Measurements from ENCODE around the gene ARHGEF7.
"Not testable (repeated sequence)": the region's sequence is repeated elsewhere in the genome, so short reads cannot be mapped to it uniquely, and the experiment has no call there.

ARHGEF7 gene

GRCh38 chr13:111115061-111115964 is at the start of gene ARHGEF7:
ARHGEF7 (plus strand) TSS chr13:111115310; CDS start chr13:111115527, 217 bp downstream.
- DNase-seq = peak; percentile 53

GRCh38 chr13:111065698-111066097 is 49.4 kb upstream of the ARHGEF7 start:
- no peak for DNase-seq

- DNase-seq = no peak
These were observed 48.6 kb upstream of the ARHGEF7 start for GRCh38 chr13:111066544-111066943.

- no peak for DNase-seq
These were observed 47.1 kb upstream of the ARHGEF7 start for GRCh38 chr13:111068009-111068350.

GRCh38 chr13:111071120-111071519 is 44.0 kb upstream of the ARHGEF7 start:
- not testable (repeated sequence) for DNase-seq

- DNase-seq = not testable (repeated sequence)
These were observed 43.6 kb upstream of the ARHGEF7 start for GRCh38 chr13:111071526-111071925.

GRCh38 chr13:111074826-111075225 is 40.3 kb upstream of the ARHGEF7 start:
- no peak for DNase-seq

- DNase-seq = no peak
These were observed 38.7 kb upstream of the ARHGEF7 start for GRCh38 chr13:111076155-111077013.

- DNase-seq = no peak
These were observed 35.7 kb upstream of the ARHGEF7 start for GRCh38 chr13:111079375-111079774.

- DNase-seq = no peak
These were observed 34.5 kb upstream of the ARHGEF7 start for GRCh38 chr13:111080642-111081041.

- DNase-seq = no peak
These were observed 32.9 kb upstream of the ARHGEF7 start for GRCh38 chr13:111082240-111082639.

- DNase-seq = not testable (repeated sequence)
These were observed 32.3 kb upstream of the ARHGEF7 start for GRCh38 chr13:111082769-111083168.

GRCh38 chr13:111083693-111084092 is 31.4 kb upstream of the ARHGEF7 start:
- DNase-seq = not testable (repeated sequence)

GRCh38 chr13:111090169-111090568 is 24.9 kb upstream of the ARHGEF7 start:
- no peak for DNase-seq

GRCh38 chr13:111092685-111093084 is 22.4 kb upstream of the ARHGEF7 start:
- DNase-seq = no peak

GRCh38 chr13:111093136-111093535 is 22.0 kb upstream of the ARHGEF7 start:
- DNase-seq = no peak

- DNase-seq = no peak
These were observed 21.5 kb upstream of the ARHGEF7 start for GRCh38 chr13:111093634-111094033.

GRCh38 chr13:111095031-111095840 is 19.9 kb upstream of the ARHGEF7 start:
- no peak for DNase-seq

- DNase-seq = no peak
These were observed 19.1 kb upstream of the ARHGEF7 start for GRCh38 chr13:111095911-111096501.

GRCh38 chr13:111099290-111099689 is 15.8 kb upstream of the ARHGEF7 start:
- no peak for DNase-seq

GRCh38 chr13:111110054-111110453 is 5.1 kb upstream of the ARHGEF7 start:
- DNase-seq = no peak

- DNase-seq = no peak
These were observed 3.7 kb upstream of the ARHGEF7 start for GRCh38 chr13:111111376-111111937.

Measured in right hindlimb (tissue), 1 donor.